GM18526 (cell line): Measurements from ENCODE around the gene TBC1D22A.

ENCODE experiments used
- POLR2A ChIP-seq: IDR thresholded peaks from 3 replicates; pipeline ENCODE4 v1.6.1; 2011; ENCODE audit not compliant: insufficient read length; ENCODE audit errors: extremely low read depth

The TBC1D22A gene

DNA sequence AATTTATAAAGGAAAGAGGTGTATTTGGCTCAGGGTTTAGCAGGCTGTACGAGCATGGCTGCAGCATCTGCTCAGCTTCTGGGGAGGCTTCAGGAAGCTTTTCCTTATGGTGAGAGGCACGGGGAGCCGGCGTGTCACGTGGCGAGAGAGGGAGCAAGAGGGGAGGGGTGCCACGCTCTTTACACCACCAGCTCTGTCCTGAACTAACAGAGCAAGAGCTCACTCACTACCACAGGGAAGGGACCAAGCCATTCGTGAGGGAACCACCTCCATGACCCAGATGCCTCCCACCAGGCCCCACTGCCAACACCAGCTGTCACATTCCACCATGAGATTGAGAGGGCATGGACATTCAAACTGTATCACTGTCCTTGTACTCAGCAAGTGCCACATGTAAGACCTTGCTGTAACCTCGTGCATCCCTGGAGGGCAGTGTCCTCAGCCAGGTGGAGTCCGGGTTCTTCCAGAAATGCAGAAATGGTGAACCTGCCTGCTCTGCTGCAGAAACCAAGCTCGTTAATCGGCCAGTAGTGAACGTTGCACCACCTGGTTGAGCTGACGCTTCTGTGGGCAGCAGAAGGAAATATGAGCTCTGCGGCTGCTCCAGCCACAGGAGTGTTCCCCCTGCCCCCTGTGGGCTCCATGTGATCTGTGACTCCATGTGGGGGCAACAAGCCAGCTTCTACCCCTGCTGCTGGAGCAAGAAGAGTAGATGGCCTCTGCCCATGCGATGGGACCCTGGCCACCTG lies 368.6 kb downstream of the TBC1D22A start:
- no peak for TF ChIP-seq POLR2A

DNA sequence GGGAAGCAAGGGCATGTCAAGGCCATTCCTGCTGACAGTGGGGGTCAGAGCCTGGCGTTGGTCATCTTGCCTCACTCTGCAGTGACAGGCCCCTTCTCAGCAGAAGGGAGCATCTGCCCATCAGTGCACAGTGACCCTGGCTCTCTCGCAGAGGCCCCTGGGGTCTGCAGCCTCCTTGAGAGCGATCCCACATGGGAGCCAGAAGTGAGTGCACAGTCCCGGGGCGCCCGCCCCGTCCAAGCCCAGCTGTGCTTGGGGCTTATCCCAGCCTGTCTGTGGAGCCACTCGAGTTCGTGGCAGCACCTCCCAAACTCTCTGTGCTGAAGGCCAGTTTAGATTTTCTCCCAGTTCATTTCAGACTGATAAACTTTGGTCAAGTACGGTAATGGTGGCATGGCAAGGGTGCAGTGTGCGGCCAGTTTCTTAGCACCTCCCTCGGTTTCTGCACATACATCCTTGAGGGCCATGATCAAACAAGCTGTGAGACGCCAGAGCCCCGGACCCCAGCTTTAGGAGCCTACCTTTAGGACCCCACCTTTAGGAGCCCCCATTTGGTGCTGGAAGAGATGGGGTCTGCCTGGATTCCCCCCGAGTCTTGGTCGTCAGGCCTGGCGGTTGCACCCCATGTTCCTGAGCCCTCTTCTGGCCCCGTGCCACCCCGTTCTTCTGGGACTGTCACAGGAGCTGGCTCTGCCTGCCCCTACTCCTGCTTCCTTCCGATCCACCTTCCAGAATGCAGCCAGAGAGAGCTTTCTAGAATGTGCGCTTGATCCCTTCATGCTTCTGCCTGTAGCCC lies 369.4 kb downstream of the TBC1D22A start:
- no peak for TF ChIP-seq POLR2A

DNA sequence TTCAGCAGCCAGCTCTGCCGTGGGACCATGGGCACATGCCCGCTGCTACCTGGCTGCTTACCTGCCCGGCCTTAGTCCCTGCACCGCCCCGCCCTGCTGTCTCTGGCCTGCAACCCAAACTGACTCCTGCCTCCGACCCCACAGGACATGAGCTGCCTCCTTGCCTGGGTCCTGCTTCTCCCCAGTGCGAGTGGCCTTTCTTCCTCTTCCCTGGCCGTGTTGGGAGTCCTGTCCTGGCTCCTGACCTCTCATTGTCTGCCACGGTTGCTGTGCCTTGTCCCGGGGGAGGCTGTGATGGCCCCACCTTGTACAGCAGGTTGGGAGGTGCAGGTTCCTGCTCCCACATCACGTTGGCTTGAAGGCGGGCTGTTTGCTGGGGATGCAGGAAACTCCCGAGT lies 370.0 kb downstream of the TBC1D22A start:
- TF ChIP-seq POLR2A, result no peak

DNA sequence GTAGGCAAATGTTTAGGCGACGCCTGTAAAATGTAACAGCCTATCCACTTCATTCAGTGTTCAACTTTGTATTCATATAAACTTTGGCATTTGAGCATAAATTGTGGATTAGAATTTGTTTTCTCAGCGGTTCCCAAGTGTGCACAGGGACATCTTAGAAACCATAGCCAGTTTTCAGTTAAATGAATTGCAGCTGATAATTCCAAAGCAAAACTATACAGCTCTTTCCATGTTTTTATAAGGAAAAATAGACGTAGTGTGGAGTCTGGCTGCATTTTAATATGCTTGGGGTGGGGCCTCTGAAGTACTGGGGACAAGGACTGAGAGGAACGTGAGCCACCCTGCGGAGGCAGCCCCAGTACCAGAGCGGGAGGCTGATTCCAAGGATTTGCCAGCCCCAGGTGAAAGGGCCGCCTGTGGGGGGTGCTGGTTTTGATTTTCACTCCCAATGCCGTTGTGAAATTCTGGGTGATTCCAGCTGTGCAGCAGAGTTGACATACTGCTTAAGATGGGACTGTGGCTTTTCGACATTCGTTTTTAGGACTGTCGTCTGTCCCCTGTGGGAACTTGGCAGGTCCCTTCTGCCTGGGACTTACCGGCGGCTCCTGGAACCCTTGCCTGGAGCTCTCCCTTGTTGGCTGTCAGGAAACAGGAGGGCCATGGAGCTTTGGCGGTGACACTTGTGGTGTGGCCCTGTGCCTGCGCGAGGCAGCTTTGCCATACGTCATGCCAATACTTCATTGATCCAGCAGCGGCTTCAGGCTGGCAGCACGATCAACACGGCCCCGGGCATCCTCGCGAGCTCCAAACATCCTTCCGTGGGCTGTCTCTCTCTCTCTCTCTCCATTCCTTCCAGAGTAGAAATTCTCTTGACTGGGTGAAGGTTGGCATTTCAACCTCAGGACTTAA lies 370.9 kb downstream of the TBC1D22A start:
- no peak for TF ChIP-seq POLR2A

DNA sequence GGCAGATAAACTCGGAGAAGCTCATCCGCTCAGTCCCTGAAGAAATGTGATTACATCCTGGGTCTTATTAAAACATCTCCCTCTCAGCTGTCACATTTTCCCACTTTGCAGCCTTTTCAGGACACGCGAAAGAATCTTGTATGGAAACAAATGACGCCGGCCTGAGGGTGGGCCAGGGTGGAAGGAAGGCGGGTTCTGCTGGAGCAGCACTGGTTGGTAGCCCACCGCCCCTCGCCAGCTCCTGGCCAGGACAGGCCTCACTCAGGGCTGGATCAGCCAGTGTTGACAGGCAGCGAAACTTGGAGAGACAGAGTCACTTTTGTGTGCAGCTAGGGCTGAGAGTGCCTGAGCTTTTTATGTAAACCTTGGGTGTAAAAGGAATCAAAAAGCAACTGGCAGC lies 371.8 kb downstream of the TBC1D22A start:
- TF ChIP-seq POLR2A, result no peak

DNA sequence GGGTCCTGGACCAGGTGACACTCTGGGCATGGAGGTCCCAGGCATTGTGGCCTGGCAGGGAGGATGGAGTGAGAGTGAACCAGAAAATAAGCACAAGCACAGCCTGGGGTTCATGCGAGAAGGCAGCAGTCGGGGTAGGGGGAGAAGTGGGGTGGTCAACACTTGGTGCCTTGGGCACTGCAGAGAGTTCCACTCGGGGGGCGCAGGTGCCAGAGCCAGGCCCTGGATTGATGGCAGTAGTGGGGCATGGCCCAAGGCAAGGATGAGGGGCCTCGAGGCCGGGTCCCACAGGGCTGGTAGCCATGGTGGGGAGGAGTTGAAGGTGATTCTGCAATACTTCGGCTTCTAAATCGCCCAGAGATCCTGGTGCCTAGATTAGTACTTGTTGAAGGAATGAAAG lies 372.9 kb downstream of the TBC1D22A start:
- no peak for TF ChIP-seq POLR2A

DNA sequence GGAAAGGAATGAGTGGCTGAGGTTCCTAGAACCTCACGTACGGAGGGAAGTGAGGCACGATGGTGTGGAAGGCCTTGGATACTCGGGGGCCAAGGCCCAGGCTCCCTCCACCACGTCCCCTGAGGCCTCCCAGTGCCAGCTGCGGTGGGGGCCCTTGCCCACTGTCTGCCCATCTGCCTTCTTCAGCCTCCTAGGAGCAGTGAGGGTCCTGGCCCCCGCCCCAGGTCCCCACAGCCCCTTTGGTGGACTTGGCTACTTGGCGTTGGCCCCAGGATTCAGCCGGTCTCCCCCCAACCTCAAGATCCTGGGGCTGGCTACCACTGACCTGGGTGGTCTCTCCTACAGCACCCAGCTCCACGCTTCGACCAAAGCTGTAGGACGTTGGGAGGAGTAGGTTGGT lies 373.6 kb downstream of the TBC1D22A start:
- TF ChIP-seq POLR2A, result no peak

DNA sequence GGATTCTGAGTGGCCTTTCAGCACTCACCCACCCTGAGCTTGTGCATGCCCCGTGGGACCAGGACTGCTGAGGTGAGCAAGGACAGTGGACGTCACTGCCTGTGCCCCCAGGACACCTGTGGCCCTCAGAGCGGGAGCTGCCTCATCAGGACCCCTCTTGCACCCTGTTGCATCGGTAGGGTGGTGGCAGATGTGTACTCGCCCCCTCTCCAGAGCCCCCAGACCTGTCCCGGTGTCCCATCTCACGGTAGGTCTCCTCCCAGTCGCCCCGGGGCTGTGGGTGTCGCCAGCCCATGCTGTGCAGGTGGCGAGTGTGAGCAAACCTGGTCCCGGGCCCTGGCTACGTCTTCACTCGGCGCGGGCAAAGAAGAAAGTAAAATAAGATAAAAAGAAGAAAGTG lies 374.2 kb downstream of the TBC1D22A start:
- TF ChIP-seq POLR2A, result no peak

DNA sequence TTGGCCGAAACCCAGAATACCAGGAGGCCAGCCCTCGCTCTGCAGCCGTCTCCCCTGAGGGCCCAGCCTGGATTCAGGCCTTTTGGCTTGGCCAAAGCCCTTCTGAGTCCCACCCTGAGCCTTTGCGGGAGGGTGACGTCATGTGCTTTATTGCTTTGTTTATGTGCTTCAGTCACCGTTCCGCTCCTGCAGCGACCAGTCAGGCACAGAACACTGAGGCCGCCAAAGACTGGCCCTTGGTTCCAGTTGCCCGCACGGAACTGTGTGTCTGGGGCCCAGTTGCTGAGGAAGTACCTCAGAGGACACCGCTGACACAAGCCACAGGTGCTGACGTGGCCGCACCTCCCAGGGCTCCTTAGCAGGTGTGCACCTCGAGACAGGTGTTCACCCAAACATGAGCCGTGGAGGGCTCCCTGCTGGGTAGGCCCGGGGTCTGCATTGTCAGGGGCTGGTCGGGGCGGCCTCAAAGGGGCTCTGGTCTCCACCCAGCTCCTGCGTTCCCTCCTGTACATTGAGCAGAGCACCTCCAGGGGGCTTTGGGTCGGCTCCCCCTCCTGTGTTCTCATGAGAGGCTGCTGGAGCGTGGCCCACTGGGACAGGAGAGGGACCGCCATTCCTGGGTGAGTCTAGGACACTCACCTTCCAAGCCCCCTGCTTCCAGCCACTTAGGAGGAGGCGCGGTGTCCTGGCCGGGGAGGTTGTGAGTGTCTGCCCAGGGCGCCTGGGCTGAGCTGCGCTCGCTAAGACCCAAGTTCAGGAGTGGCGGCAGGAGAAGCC lies 376.8 kb downstream of the TBC1D22A start:
- TF ChIP-seq POLR2A, result no peak

DNA sequence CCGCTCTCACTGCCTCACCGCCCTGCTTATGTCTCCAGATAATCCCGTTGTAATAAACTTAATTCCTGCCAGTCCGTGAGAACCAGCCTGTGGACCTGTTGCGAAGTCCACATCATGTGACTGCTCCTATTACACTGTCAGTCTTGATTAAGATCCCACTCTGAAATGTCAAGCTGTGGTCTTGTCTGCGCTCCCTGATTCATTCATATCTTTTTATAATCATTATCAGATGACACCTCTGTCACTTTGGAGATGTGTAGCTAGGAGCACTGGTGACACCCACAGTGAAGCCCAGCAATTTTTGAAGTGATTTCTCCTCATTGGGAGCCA lies 377.3 kb downstream of the TBC1D22A start:
- TF ChIP-seq POLR2A, result no peak

DNA sequence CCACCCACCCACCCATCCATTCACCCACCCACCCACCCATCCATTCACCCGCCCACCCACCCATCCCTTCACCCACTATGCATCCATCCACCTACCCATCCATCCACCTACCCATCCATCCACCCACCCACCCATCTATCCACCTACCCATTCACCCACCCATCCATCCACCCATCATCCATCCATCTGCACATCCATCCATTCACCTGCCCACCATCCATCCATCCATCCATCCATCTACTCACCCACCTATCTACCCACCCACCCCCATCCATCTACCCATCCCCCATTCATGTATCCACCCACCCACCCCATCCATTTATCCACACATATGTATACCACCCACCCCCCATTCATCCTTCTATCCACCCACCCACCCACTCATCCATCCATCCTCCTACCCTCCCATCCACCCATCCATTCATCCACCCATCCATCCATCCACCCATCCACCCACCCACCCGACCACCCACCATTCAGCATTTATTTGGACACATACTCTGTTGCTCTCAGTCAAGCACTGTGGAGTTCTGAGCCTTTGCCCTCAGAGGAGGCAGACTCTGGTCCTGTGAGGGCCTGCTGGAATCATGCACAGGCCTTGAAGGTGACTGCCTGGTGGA lies 380.1 kb downstream of the TBC1D22A start:
- TF ChIP-seq POLR2A, result no peak

DNA sequence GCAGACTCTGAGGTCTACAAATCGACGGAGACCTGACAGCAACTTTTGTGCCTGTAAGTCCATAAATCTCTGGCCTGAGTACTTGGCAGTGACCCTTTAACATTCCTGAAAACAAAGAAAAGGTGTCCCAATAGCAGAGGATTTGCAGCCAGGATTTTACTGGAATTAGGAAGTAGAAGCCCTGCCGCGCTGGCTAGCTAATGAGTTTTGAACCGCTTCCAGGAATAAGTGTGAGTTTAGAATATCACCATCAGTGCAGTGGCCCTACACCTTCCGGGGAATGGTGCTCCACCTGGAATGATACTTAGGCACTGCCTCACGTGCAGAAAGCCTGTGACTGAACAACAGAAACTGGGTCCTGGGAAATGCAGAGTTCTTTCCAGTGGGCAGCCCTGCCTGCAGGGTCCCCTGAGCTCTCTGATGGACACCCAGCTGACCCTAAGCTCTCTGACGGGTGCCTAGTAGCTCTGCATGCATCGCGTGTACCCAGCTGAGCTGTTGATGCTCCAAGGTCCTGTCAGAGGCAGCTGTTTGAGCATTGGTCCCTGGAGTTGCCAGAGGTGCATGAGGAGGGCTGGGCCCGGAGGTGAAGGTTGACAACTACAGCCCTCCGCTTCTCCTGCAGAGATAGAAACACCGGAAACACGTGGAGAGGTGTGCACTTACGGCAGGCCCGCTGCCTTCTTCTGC lies 380.9 kb downstream of the TBC1D22A start:
- TF ChIP-seq POLR2A, result no peak

DNA sequence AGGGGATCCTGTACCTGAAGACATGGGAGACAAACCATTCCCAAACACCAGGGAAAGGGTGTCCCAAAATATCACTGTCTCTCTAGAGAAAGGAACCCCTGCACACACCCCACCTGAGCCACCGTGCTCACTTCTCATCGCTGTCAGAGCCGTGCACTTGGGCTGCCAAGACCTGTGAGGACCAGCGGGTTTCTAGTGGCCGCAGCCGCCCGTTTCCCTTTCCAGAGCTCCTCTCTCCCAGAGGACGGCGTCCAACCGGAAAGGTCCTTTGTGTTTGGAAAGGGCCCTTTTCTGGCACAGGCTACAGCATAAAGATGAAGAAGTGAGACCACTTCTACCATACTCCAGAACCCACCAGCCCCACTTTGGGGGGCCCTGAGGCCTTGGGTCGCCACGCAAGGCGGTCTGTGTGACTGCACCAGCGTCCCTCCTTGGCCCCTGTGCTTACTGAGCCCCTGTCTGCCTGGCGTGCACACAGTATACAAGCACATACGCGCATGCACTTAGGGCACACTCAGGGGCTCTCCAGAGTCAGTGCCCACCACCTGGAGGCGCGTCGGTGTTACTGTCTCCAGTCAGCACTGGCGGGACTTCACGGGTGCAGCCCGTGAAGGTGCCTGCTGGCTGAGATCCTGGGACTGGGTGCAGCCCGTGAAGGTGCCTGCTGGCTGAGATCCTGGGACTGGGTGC lies 381.8 kb downstream of the TBC1D22A start:
- no peak for TF ChIP-seq POLR2A

DNA sequence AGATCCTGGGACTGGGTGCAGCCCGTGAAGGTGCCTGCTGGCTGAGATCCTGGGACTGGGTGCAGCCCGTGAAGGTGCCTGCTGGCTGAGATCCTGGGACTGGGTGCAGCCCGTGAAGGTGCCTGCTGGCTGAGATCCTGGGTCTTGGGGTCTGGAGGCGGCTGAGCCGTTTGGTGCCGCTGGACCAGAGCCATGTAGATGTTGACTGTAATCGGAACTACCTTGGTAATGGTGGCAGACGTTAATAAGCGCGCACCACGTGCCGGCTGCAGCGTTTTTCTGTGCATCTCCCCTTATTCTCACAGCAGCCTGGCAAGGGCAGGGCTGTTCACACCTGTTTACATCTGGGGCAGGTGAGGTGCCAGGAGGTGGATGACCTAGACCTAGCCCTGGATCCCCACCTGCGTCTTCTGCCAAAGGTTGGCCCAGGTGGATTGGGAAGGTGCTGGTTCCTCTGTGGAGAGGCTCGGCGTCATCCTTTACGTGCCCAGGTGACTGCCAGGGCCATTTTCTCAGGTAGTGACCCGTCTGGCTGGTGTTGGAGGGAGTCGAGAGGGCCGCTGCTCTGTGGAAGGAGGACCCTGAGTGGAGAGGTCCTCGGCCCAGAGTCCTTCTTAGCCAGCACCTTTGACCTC lies 382.5 kb downstream of the TBC1D22A start:
- TF ChIP-seq POLR2A, result no peak
